Caki2 (cell line): ENCODE measurements around the gene ITGA4. TPM values are rescaled to one million over a fixed set of nuclear protein-coding genes. Genes with fewer than 3 reads are reported as not detected.
A peak's percentile ranks its signal among the peaks of the same experiment; 100 is the strongest.
"Not testable (repeated sequence)": the region's sequence is repeated elsewhere in the genome, so short reads cannot be mapped to it uniquely, and the experiment has no call there.

ENCODE experiments used
- DNase-seq: peaks from one replicate; pipeline ENCODE4 v3.0.0-alpha.2; 2015; ENCODE audit warnings: low read depth
- in situ Hi-C: cut with HindIII; loops from 2 replicates; pipeline ENCODE4 v1.10.0; 2016; ENCODE audit warnings: low sequenced_read_pairs, low pct_unique_long_range_greater_than_20kb, mixed read lengths
- total RNA-seq: library from RNA; depleted of rRNA; stranded (reverse); fragments of >200 nt; shearing (Covaris generic); gene quantifications from 2 replicates; pipeline ENCODE4 v1.2.3, GENCODE V29; 2014; ENCODE audit warnings: low replicate concordance; rRNA removed

ITGA4 gene
- total RNA-seq: 5.9 and 7.7 TPM in 2 replicates

DNA sequence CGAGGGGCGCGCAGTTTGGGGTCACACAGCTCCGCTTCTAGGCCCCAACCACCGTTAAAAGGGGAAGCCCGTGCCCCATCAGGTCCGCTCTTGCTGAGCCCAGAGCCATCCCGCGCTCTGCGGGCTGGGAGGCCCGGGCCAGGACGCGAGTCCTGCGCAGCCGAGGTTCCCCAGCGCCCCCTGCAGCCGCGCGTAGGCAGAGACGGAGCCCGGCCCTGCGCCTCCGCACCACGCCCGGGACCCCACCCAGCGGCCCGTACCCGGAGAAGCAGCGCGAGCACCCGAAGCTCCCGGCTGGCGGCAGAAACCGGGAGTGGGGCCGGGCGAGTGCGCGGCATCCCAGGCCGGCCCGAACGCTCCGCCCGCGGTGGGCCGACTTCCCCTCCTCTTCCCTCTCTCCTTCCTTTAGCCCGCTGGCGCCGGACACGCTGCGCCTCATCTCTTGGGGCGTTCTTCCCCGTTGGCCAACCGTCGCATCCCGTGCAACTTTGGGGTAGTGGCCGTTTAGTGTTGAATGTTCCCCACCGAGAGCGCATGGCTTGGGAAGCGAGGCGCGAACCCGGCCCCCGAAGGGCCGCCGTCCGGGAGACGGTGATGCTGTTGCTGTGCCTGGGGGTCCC is at the start of gene ITGA4:
Gene ITGA4, plus strand, starts transcription at position 266 of the 620 bp plus-strand sequence. Its CDS starts 269 bp downstream, at position 535.
- in situ Hi-C loops: no loop called here
- DNase-seq: peak; percentile 52

DNA sequence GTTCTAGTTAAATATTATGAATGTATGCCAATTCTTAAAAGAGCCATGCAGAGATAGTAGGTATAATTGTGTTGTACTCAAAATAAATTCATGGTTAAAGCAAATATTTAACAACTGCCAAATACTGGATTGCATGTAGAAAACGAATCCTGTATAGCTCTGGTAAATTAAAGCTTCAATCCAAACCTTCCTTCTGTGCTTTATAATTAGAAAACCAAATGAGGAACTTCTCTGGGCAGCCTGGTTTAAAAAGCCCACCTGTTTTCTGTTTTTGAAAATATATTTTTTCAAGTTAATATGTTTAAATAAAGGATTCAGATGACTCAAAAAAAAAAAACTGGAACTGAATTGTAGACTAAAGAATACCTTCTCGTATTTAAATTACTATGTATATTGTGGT is 48.3 kb upstream of the ITGA4 start:
- DNase-seq: no peak
- in situ Hi-C loops: no loop called here

DNA sequence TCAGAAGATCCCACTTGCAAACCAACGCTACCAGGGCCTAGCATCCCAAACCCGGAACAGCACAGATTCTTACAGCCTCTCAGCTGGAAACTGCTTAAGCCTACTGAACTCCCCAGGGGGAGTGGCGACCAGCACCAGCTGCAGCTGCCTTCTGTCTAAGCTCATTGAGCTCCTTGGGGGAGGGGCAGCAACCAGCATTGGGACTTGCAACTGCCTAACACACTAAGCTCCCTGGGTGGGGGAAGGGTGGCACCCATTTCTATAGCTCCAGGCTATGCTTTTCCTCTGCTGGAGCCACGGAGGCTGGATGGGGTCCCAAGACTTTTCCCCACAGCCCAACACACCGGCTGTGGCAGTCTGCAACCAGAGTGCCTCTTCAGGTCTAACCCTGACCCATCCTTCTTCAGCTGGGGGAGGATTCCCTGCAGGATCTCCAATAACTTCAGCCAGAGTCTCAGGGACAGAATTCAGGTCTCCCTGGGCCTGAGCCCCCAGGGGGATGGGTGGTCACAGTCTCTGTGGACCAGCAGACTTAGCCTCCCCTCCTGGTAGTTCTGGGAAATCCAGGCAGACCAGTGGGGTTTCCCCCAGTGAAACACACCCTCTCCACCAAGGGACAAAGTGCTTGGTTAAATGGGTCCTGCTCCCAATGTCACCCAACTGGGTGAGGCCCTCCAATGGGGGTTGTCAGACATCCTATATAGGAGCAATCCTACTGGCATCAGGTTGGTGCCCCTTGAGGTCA is 45.9 kb upstream of the ITGA4 start:
- in situ Hi-C loops: no loop called here
- DNase-seq: no peak

DNA sequence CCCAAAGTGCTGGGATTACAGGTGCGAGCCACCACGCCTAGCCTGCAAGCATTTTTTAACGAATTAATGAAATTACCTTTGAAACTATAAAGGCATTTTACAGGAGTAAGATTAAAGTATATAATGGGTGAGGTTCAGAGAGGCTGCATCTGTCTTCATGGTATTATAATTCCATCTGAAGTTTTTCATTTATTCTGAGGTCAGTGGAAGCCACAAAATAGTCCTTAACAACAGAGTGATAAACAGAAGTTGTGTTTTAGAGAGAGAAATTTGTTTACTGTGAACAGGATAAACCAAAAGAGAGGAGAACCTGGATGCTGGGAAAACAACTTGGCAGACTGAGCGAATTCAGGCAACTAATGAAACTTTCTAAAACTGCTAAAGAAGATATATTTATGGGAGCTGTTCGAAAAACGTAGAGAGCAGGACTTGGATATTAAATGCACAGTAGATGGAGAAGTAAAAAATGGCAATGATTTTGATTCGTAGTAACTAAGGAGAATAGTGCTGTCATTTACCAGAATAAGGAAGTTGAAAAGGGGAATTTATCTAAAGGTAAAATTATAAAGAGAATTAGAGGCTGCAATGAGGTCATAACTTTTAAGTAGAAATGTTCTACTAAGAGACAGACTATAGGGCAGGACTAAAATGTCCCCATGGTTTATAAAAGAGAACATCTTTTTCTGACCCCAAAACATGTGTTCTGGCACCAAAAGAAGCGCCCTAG is 37.9 kb upstream of the ITGA4 start:
- no peak for DNase-seq
- in situ Hi-C loops: no loop called here

DNA sequence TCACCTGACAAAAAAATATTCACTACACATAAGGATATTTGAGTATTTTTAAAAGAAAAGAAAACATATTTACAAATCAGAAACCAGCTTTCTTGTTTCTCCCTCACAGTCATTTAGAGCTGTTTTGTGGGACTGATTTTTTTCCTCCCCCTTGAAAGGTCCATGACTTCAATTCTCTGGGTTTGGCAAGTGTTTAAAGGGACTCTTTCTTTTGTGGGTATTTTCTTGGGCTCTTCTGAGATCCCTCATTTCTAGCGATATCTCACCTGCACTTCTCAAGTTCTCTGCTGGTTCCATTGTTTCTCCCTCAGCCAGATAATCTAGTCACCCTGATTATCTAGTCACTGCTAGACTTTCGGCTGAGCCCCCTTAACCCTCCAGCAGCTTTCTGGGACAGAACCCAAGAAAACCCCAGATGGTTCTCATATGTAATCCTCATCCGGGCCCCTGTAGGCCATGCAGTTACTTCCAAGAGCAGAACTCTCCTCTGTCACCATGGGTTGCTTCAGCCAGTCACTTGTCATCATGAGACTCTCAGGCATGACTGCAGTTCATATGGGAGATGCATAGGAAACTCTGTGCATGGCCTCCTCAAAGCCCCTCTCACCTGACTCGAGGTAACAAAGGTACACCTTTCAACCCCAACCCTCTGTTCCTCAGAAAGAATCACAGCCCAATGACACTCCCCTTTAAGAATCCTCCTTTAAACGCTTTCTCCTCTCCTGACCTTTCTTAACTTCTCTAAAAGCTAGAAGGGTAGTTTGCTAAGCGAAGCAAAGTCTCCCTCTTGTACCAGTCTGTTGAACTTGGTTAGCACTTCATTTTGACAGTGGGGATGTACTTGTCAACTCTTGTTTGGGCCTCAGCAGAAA is 36.7 kb upstream of the ITGA4 start:
- DNase-seq: no peak
- in situ Hi-C loops: no loop called here

DNA sequence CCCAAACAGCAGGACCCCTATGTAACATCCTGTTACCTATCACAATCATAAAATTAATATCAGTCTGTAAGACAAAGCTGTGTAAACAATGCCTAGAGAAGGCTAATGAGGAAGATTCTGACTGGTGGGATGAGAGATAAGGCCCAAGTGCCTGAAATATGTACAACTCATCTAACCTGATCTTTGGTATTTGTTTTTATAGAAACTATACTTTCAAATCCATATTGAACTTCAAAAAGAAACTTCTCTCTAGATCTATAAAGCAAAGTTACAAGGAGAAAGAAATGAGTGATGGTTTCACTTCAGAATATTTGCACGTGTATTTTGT is 36.1 kb upstream of the ITGA4 start:
- no peak for DNase-seq
- in situ Hi-C loops: no loop called here

DNA sequence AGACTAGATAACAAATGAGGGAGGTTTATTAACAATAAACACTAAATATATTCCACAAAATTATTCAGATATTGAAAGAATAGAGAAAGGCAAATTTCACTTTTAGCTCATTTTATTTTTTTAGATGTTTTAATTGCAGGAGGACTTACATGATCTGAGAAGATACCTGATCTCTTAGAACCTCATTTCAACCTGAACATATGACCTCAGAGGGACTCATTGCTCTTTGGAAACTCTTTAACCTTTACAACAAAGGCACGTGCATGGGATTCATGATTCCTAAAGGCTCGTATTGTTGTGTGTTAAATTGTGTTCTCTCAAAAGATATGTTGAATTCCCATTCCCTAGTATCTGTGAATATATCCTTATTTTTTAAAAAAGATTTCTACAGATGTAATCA is 35.7 kb upstream of the ITGA4 start:
- in situ Hi-C loops: no loop called here
- DNase-seq: no peak

DNA sequence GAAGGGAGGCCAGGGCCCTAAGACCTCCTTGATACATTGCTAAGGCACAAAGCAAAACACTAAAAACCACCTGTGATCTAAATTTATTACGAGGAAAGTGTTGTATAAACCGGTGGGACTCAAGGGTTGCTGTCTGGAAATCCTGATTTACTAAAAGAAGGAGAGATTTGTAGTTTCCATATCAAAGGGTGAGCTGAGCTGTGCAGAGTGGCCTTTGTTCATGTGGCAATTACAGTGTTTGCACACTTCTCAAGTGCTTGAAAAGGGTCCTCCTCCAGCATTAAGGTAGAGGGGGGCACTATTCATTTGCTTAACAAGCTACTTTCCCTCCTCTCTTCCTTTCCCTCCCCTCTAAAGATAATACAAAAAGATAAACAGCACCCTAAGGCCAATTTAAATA is 30.5 kb upstream of the ITGA4 start:
- in situ Hi-C loops: no loop called here
- no peak for DNase-seq

DNA sequence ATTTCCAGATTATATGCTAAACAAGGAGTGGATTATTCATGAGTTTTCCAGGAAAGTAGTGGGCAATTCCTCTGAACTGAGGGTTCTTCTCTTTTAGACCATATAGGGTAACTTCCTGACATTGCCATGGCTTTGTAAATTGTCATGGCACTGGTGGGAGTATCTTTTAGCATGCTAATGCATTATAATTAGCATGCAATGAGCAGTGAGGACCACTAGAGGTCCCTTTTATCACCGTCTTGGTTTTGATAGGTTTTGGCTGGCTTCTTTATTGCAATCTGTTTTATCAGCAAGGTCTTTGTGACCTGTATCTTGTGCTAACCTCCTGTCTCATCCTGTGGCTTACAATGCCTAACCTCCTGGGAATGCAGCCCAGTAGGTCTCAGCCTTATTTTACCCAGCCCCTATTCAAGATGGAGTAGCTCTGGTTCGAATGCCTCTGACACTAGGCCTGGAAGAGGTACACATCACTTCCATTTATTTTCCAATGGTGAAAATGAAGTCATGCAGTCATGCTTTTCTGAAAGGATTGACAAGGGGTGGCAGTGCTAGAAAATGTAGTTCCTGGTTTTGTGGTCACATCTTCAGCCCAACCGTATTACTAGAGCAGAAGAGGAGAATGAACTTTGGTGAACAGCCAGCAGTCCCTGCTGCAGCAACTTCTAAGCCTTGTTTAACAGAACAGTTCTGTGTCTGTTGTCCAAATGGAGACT is 26.6 kb upstream of the ITGA4 start:
- no peak for DNase-seq
- in situ Hi-C loops: no loop called here

DNA sequence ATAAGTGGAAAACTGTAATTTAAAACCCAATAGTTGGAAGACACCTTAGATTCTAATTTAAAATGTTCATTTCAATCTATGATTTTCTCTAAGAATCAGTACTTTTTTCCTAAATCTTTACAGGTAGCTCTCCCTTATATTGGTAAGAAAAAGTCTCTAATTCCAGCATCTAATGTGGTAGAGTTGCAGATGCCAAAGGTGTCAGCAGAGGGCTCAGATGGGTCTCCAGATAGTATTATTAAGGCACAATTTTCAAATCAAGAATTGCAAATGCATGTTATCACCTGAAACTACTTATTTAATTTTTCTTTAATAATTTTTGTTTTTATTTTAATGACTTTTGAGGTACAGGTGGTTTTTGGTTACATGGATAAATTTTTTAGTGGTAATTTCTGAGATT is 25.5 kb upstream of the ITGA4 start:
- in situ Hi-C loops: no loop called here
- DNase-seq: no peak

DNA sequence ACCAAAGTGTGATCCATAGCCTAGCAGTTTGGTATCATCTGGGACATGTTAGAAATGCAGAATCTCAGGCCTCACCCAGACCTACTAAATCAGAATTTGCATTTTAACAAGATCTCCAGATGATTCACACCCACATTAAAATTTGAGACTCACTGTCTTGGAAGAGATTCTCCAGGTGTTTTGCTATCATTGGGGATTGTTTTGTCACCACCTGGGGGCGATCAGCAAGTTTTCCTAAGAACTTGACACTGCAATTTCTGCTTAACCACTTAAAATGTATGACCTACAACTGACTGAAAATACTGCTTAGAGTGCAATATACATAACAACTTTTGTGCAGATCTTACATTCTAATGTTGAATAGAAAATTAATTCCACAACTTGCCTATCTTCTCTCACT is 18.9 kb upstream of the ITGA4 start:
- no peak for DNase-seq
- in situ Hi-C loops: no loop called here

DNA sequence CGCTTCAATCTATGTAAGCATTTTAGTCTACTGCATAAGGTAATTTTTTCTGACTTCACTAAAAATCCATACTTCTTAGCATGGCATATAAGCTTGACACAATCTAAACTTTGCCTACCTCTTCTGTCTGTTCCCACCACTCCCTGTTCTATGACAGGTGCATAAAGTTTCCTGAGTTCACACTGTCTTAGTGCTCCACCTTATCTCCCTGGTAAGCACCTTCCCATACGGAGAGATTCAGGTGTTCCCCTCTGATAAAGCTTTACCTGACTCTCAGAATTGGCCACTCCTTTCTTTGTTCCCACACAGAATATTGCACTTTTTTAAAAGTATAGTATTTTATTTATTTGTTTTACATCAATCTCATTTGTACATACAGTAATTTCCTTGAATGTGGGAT is 16.8 kb upstream of the ITGA4 start:
- DNase-seq: no peak
- in situ Hi-C loops: no loop called here

DNA sequence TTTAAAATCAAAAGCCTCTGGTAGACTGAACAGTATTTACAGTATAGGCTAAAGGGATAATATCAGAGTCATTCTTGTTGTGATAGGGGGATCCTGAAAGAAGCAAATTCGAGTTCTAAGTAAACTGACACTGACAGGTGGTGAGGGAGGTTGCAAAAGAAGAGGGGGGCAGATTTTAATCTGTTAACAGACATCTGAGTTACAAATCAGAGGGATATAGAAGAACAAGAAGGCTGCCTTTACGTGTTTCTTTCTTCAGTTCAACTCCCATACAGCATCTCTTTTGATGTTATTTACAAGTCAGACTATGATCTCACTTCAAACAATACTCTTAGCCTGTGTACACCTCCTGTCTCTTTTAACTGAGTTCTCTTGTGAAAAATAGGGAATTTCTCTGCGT is 16.3 kb upstream of the ITGA4 start:
- in situ Hi-C loops: no loop called here
- no peak for DNase-seq

DNA sequence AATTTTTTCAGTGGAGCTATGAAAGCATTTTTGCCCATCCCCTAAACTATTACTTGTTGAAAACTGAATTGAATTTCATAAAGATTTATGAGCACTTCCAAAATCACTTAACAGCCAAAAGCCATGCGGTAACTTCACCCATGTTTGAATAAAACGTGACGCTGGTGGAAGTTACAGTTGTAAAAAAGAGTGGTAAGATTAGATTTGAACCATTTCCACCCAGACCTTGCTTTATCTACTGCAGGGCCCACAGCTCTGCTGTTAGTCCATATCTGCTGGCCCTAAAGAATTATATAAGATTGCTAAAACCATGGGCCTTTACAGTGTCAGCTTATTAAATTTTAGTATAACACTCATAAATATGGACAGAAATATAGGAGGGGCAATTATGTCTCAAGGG is 15.5 kb upstream of the ITGA4 start:
- no peak for DNase-seq
- in situ Hi-C loops: no loop called here

DNA sequence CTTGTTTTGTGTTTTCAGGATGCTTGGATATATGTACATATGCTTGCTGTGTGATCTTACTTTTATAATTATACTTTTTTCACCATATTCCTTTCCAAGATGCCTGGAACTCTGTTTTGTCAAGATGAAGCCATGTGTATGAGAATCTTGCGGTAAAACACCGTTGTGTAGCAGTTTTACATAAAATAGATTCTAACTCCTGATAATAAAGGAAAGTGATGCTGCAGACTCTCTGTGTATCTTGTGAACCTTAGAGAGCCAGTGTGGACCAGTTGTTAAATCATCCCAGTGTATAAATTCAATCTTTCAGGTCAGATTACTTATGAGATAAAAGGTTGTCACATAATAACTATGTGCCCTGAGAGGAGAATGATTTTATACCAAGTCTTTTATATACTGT is 12.5 kb upstream of the ITGA4 start:
- no peak for DNase-seq
- in situ Hi-C loops: no loop called here

DNA sequence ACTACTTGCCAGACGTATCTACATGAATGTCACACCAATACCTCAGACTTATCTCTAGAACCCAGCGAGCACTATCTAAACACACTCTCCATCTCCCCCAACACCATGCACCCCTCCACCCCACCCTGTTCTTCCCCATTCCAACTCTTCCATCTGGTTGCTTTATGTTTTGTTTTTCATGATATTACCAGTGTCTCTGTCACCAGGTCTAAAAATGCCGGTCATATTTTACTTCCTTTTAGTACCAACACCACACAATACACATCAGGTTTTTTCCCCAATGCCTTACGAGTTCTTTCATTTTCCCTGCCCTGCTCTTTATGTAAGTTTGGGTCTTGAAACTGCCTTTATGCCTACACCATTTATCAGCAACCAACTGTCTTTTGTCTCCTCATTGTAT is 10.2 kb upstream of the ITGA4 start:
- in situ Hi-C loops: no loop called here
- DNase-seq: no peak

DNA sequence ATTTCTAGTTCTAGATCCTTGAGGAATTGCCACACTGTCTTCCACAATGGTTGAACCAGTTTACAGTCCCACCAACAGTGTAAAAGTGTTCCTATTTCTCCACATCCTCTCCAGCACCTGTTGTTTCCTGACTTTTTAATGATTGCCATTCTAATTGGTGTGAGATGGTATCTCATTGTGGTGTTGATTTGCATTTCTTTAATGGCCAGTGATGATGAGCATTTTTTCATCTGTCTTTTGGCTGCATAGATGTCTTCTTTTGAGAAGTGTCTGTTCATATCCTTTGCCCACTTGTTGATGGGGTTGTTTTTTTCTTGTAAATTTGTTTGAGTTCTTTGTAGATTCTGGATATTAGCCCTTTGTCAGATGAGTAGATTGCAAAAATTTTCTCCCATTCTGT is 7.9 kb upstream of the ITGA4 start:
- DNase-seq, in situ Hi-C loops: not testable (repeated sequence)
